Measurements from ENCODE around the gene SLCO3A1. TPM values are rescaled to one million over a fixed set of nuclear protein-coding genes. Genes with fewer than 3 reads are reported as not detected.

SLCO3A1 gene
- total and polyA plus RNA-seq, 5 experiments from 2014 or later: 9.3 to 12.9 (median 11.8) TPM

GRCh38 chr15:92079647-92080255 lies 226.2 kb downstream of the SLCO3A1 start:
- H3K27ac Mint-ChIP-seq: peak overlapping the region in 2 of 10 donors; percentile 17 to 53
- no peak overlapping the region for H3K4me3 Mint-ChIP-seq
- POLR2A ChIA-PET: no interaction called here
- H3K36me3 Mint-ChIP-seq: peaks cover 0 to 2% (median 0%) of the 10 kb centered on the region in 3 donors
- no peaks in the 10 kb centered on the region for H3K27me3 Mint-ChIP-seq
- DNase-seq (no peak), ATAC-seq (no peak)
- peaks cover 9 to 22% (median 13%) of the 10 kb centered on the region in 4 donors for H3K4me1 Mint-ChIP-seq
- H3K9me3 Mint-ChIP-seq: no peaks in the 10 kb centered on the region

GRCh38 chr15:92082006-92082843 lies 228.7 kb downstream of the SLCO3A1 start:
- no peaks in the 10 kb centered on the region for H3K9me3 Mint-ChIP-seq
- POLR2A ChIA-PET: no interaction called here
- no peaks in the 10 kb centered on the region for H3K27me3 Mint-ChIP-seq
- no peak overlapping the region for H3K27ac Mint-ChIP-seq
- ATAC-seq (peak in 1 of 2 donors; percentile 35), DNase-seq (peak in 4 of 10 donors; percentile 18 to 29 (median 26))
- H3K4me1 Mint-ChIP-seq: peaks cover 0 to 2% (median under 1%) of the 10 kb centered on the region in 4 donors
- peaks cover 0 to 2% (median 0%) of the 10 kb centered on the region in 3 donors for H3K36me3 Mint-ChIP-seq
- H3K4me3 Mint-ChIP-seq: no peak overlapping the region

- H3K36me3 Mint-ChIP-seq: peaks cover 0 to 2% (median 0%) of the 10 kb centered on the region in 3 donors
- ATAC-seq (no peak), DNase-seq (no peak)
- H3K27me3 Mint-ChIP-seq: no peaks in the 10 kb centered on the region
- no peak overlapping the region for H3K27ac Mint-ChIP-seq
- peaks cover 0 to 1% (median 0%) of the 10 kb centered on the region in 4 donors for H3K4me1 Mint-ChIP-seq
- POLR2A ChIA-PET: no interaction called here
- H3K9me3 Mint-ChIP-seq: no peaks in the 10 kb centered on the region
- H3K4me3 Mint-ChIP-seq: no peak overlapping the region
These were observed 229.7 kb downstream of the SLCO3A1 start for GRCh38 chr15:92083190-92083589.

GRCh38 chr15:92087211-92087610 lies 233.7 kb downstream of the SLCO3A1 start:
- Mint-ChIP-seq H3K36me3 (peaks cover 0 to 2% (median 0%) of the 10 kb centered on the region in 3 donors), H3K4me3 (no peak overlapping the region), H3K9me3 (no peaks in the 10 kb centered on the region), H3K27ac (no peak overlapping the region), H3K27me3 (no peaks in the 10 kb centered on the region), H3K4me1 (peaks cover 0 to 3% (median under 1%) of the 10 kb centered on the region in 4 donors)
- DNase-seq (no peak), ATAC-seq (no peak)
- POLR2A ChIA-PET: no interaction called here

- ATAC-seq (no peak), DNase-seq (no peak)
- Mint-ChIP-seq H3K27me3 (no peaks in the 10 kb centered on the region), H3K4me1 (peaks cover 15 to 25% (median 17%) of the 10 kb centered on the region in 4 donors), H3K4me3 (no peak overlapping the region), H3K36me3 (peaks cover 0 to 3% (median under 1%) of the 10 kb centered on the region in 3 donors), H3K9me3 (no peaks in the 10 kb centered on the region), H3K27ac (no peak overlapping the region)
- POLR2A ChIA-PET: no interaction called here
These were observed 237.7 kb downstream of the SLCO3A1 start for GRCh38 chr15:92091155-92091734.

- no peak for ATAC-seq
- POLR2A ChIA-PET: no interaction called here
- no peak for DNase-seq
- Mint-ChIP-seq H3K9me3 (peaks cover 0 to under 1% (median 0%) of the 10 kb centered on the region in 9 donors), H3K4me3 (no peak overlapping the region), H3K36me3 (peaks cover 0 to 10% (median 7%) of the 10 kb centered on the region in 3 donors), H3K27ac (peak overlapping the region in 1 of 10 donors; percentile 4), H3K4me1 (peaks cover 17 to 37% (median 24%) of the 10 kb centered on the region in 4 donors), H3K27me3 (no peaks in the 10 kb centered on the region)
These were observed 239.0 kb downstream of the SLCO3A1 start for GRCh38 chr15:92092289-92093105.

- Mint-ChIP-seq H3K4me3 (peak overlapping the region in 4 of 10 donors; percentile 19 to 42 (median 39)), H3K27me3 (peaks cover 0 to 3% (median 0%) of the 10 kb centered on the region in 5 donors), H3K4me1 (peaks cover 21 to 49% (median 34%) of the 10 kb centered on the region in 4 donors), H3K9me3 (peaks cover 0 to 2% (median 0%) of the 10 kb centered on the region in 9 donors), H3K36me3 (peaks cover 0 to 12% (median 10%) of the 10 kb centered on the region in 3 donors), H3K27ac (peak overlapping the region in 8 of 10 donors; percentile 9 to 83 (median 72))
- ATAC-seq (peak; percentile 28 to 66), DNase-seq (peak in 2 of 10 donors; percentile 13 to 24)
- POLR2A ChIA-PET: no interaction called here
These were observed 242.2 kb downstream of the SLCO3A1 start for GRCh38 chr15:92095693-92096092.

GRCh38 chr15:92097474-92098178 lies 244.1 kb downstream of the SLCO3A1 start:
- DNase-seq: peak in 4 of 10 donors; percentile 3 to 44 (median 24)
- POLR2A ChIA-PET: no interaction called here
- Mint-ChIP-seq H3K27ac (peak overlapping the region in 5 of 10 donors; percentile 19 to 75 (median 22)), H3K4me1 (peaks cover 29 to 57% (median 50%) of the 10 kb centered on the region in 4 donors), H3K9me3 (peaks cover 0 to 2% (median 0%) of the 10 kb centered on the region in 9 donors), H3K27me3 (peaks cover 0 to 3% (median 0%) of the 10 kb centered on the region in 5 donors), H3K36me3 (peaks cover 0 to 17% (median 10%) of the 10 kb centered on the region in 3 donors), H3K4me3 (peak overlapping the region in 4 of 10 donors; percentile 12 to 41 (median 28))
- peak; percentile 61 to 62 for ATAC-seq

GRCh38 chr15:92098869-92099268 lies 245.4 kb downstream of the SLCO3A1 start:
- no peak for ATAC-seq
- Mint-ChIP-seq H3K36me3 (peaks cover 0 to 17% (median 10%) of the 10 kb centered on the region in 3 donors), H3K27ac (no peak overlapping the region), H3K27me3 (peaks cover 0 to 3% (median 0%) of the 10 kb centered on the region in 5 donors), H3K4me3 (no peak overlapping the region), H3K9me3 (peaks cover 0 to 2% (median 0%) of the 10 kb centered on the region in 9 donors), H3K4me1 (peaks cover 29 to 57% (median 50%) of the 10 kb centered on the region in 4 donors)
- POLR2A ChIA-PET: no interaction called here
- DNase-seq: no peak

GRCh38 chr15:92100301-92100700 lies 246.8 kb downstream of the SLCO3A1 start:
- no peak for ATAC-seq
- Mint-ChIP-seq H3K4me3 (no peak overlapping the region), H3K27ac (peak overlapping the region in 1 of 10 donors; percentile 7), H3K27me3 (peaks cover 0 to 3% (median 0%) of the 10 kb centered on the region in 5 donors), H3K4me1 (peaks cover 23 to 49% (median 42%) of the 10 kb centered on the region in 4 donors), H3K9me3 (peaks cover 0 to 2% (median 0%) of the 10 kb centered on the region in 9 donors), H3K36me3 (peaks cover 0 to 18% (median 10%) of the 10 kb centered on the region in 3 donors)
- DNase-seq: no peak
- POLR2A ChIA-PET: no interaction called here

GRCh38 chr15:92100751-92101150 lies 247.2 kb downstream of the SLCO3A1 start:
- H3K27ac Mint-ChIP-seq: peak overlapping the region in 1 of 10 donors; percentile 7
- DNase-seq: no peak
- peaks cover 0 to 23% (median 14%) of the 10 kb centered on the region in 3 donors for H3K36me3 Mint-ChIP-seq
- POLR2A ChIA-PET: no interaction called here
- no peak overlapping the region for H3K4me3 Mint-ChIP-seq
- H3K27me3 Mint-ChIP-seq: peaks cover 0 to 3% (median 0%) of the 10 kb centered on the region in 5 donors
- H3K9me3 Mint-ChIP-seq: peaks cover 0 to 2% (median 0%) of the 10 kb centered on the region in 9 donors
- peaks cover 20 to 44% (median 38%) of the 10 kb centered on the region in 4 donors for H3K4me1 Mint-ChIP-seq
- no peak for ATAC-seq
